Tibial nerve (tissue), 4 donors: ENCODE data around the gene DOC2B. TPM values are rescaled to one million over a fixed set of nuclear protein-coding genes. Genes with fewer than 3 reads are reported as not detected.

ENCODE experiments used
- DNase-seq, 2 donors: peaks; one replicate each; pipeline ENCODE4 v3.0.0-alpha.2; 2019; ENCODE audit warnings: low spot score in 2 of 2
- H3K27ac ChIP-seq, 4 donors: fragments of 200-600 bp; sonication (generic) in 3 of 4; one replicate each; pipeline ENCODE4 v1.5.1; 2017 to 2019; ENCODE audit warnings: mild to moderate bottlenecking in 1 of 4
- H3K27me3 ChIP-seq, 2 donors: fragments of 200-600 bp; sonication (generic) in 1 of 2; one replicate each; pipeline versions ENCODE4 v1.5.1 to v1.6.0; 2017 to 2019
- H3K36me3 ChIP-seq, 3 donors: fragments of 200-600 bp; sonication (generic); one replicate each; pipeline ENCODE4 v1.5.1; 2018 to 2019
- H3K4me1 ChIP-seq, 4 donors: fragments of 200-600 bp; sonication (generic) in 3 of 4; one replicate each; pipeline ENCODE4 v1.5.1; 2017 to 2019
- H3K4me3 ChIP-seq, 4 donors: fragments of 200-600 bp; sonication (generic) in 3 of 4; one replicate each; pipeline ENCODE4 v1.5.1; 2017 to 2019; ENCODE audit warnings: mild to moderate bottlenecking in 1 of 4, moderate library complexity in 1 of 4
- H3K9me3 ChIP-seq, 4 donors: fragments of 200-600 bp; sonication (generic) in 3 of 4; one replicate each; pipeline ENCODE4 v1.5.1; 2017 to 2019
- CTCF ChIP-seq, 5 experiments: fragments of 200-600 bp in 3 of 5; fragments of 450-650 bp in 2 of 5; sonication (generic) in 3 of 5; IDR thresholded peaks; one replicate each; pipeline ENCODE4 v1.5.1; 2016 to 2019; ENCODE audit warnings: antibody characterized with exemption in 5 of 5, mild to moderate bottlenecking in 3 of 5, moderate library complexity in 2 of 5
- EP300 ChIP-seq, 2 donors: sonication (generic); formaldehyde crosslinking; IDR thresholded peaks; one replicate each; pipeline ENCODE4 v1.6.1; 2017; ENCODE audit warnings: antibody characterized with exemption in 2 of 2, mild to moderate bottlenecking in 1 of 2
- POLR2A ChIP-seq, 2 donors: fragments of 450-650 bp; IDR thresholded peaks; one replicate each; pipeline ENCODE4 v1.6.1; 2017; ENCODE audit warnings: antibody characterized with exemption in 2 of 2, mild to moderate bottlenecking in 2 of 2, moderate library complexity in 2 of 2
- WGBS, 2 donors: methylation state at CpG; one replicate each; pipeline ENCODE4 v1.1.5; 2018; 5-methylcytosine and 5-hydroxymethylcytosine counted together
- total RNA-seq, 4 donors: library from RNA; depleted of rRNA; stranded (reverse); fragments of >200 nt; gene quantifications; one replicate each; pipeline ENCODE4 v1.1.0, GENCODE V29; 2016

DOC2B gene
- total RNA-seq, 4 donors from 2014 or later = 11.7 to 29.4 (median 16.0) TPM

- 74 to 76% methylated on average over 11 of the region's 11 CpGs for WGBS, 2 donors
- DNase-seq = no peak
- Histone ChIP-seq H3K36me3 (no peaks in the 10 kb centered on the region), H3K27me3 (no peaks in the 10 kb centered on the region), H3K4me1 (peaks cover 0 to 5% (median 0%) of the 10 kb centered on the region in 4 donors), H3K4me3 (no peak overlapping the region), H3K9me3 (no peaks in the 10 kb centered on the region), H3K27ac (no peak overlapping the region)
- no peak for TF ChIP-seq POLR2A (IDR thresholded peaks at IDR 0.05)
- TF ChIP-seq CTCF (IDR thresholded peaks at IDR 0.05) = no peak
- TF ChIP-seq EP300 (IDR thresholded peaks at IDR 0.05) = no peak
Measured at GRCh38 chr17:148757-149156, 32.7 kb downstream of the DOC2B start.

- no peak overlapping the region for H3K4me3 ChIP-seq
- no peaks in the 10 kb centered on the region for H3K27me3 ChIP-seq
- H3K9me3 ChIP-seq = no peaks in the 10 kb centered on the region
- no peak for DNase-seq
- TF ChIP-seq EP300 (IDR thresholded peaks at IDR 0.05) = no peak
- TF ChIP-seq POLR2A (IDR thresholded peaks at IDR 0.05) = no peak
- TF ChIP-seq CTCF (IDR thresholded peaks at IDR 0.05) = no peak
- H3K36me3 ChIP-seq = no peaks in the 10 kb centered on the region
- WGBS, 2 donors = 87 to 89% methylated on average over 16 to 17 of the region's 17 CpGs
- H3K27ac ChIP-seq = no peak overlapping the region
- peaks cover 0 to 9% (median 0%) of the 10 kb centered on the region in 4 donors for H3K4me1 ChIP-seq
Measured at GRCh38 chr17:147796-148740, 33.4 kb downstream of the DOC2B start.

- peaks cover 0 to 9% (median 0%) of the 10 kb centered on the region in 4 donors for H3K4me1 ChIP-seq
- WGBS, 2 donors = 88 to 95% methylated on average over 21 to 22 of the region's 27 CpGs
- H3K27me3 ChIP-seq = no peaks in the 10 kb centered on the region
- TF ChIP-seq CTCF (IDR thresholded peaks at IDR 0.05) = no peak
- no peak for TF ChIP-seq POLR2A (IDR thresholded peaks at IDR 0.05)
- no peak for TF ChIP-seq EP300 (IDR thresholded peaks at IDR 0.05)
- no peaks in the 10 kb centered on the region for H3K36me3 ChIP-seq
- H3K9me3 ChIP-seq = no peaks in the 10 kb centered on the region
- H3K4me3 ChIP-seq = no peak overlapping the region
- DNase-seq = peak in 1 of 2 donors; percentile 2
- no peak overlapping the region for H3K27ac ChIP-seq
Measured at GRCh38 chr17:146983-147761, 34.3 kb downstream of the DOC2B start.

GRCh38 chr17:146546-146945 lies 34.9 kb downstream of the DOC2B start:
- Histone ChIP-seq H3K27me3 (no peaks in the 10 kb centered on the region), H3K27ac (no peak overlapping the region), H3K4me1 (peaks cover 0 to 9% (median 0%) of the 10 kb centered on the region in 4 donors), H3K9me3 (no peaks in the 10 kb centered on the region), H3K4me3 (no peak overlapping the region), H3K36me3 (no peaks in the 10 kb centered on the region)
- DNase-seq = peak in 1 of 2 donors; percentile 3
- WGBS, 2 donors = 76 to 80% methylated on average over 10 of the region's 10 CpGs
- TF ChIP-seq CTCF (IDR thresholded peaks at IDR 0.05) (no peak), POLR2A (IDR thresholded peaks at IDR 0.05) (no peak)
